ENCODE results near the gene TNN. TPM values are rescaled to one million over a fixed set of nuclear protein-coding genes. Genes with fewer than 3 reads are reported as not detected.

Gene TNN
- total and polyA plus RNA-seq, 10 of the 15 experiments (the other 5 are each of a cell fraction or from before 2014, with no cell fraction given), result 0.05 to 0.17 (median 0.11) TPM

DNA sequence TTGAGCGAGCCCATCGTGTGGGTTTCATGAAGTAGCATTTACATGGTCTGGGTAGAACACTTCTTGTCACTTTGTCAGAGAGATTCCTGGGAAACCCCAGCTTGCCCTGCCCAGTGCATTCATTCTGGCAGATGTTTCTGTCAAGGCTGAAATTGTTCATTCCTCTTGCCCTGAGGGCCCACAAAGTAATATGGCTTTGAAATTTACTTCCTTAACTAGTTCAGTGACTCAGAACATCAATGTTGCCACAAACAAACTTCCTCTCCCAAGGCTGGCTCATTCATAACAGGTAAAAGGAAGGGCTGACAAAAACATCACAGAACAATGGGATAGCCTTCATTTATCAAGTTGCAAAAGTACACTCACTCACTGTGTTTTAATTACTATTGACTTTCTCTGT, 129.9 kb downstream of the TNN start (continued):
- TF ChIP-seq, protein P1, sequence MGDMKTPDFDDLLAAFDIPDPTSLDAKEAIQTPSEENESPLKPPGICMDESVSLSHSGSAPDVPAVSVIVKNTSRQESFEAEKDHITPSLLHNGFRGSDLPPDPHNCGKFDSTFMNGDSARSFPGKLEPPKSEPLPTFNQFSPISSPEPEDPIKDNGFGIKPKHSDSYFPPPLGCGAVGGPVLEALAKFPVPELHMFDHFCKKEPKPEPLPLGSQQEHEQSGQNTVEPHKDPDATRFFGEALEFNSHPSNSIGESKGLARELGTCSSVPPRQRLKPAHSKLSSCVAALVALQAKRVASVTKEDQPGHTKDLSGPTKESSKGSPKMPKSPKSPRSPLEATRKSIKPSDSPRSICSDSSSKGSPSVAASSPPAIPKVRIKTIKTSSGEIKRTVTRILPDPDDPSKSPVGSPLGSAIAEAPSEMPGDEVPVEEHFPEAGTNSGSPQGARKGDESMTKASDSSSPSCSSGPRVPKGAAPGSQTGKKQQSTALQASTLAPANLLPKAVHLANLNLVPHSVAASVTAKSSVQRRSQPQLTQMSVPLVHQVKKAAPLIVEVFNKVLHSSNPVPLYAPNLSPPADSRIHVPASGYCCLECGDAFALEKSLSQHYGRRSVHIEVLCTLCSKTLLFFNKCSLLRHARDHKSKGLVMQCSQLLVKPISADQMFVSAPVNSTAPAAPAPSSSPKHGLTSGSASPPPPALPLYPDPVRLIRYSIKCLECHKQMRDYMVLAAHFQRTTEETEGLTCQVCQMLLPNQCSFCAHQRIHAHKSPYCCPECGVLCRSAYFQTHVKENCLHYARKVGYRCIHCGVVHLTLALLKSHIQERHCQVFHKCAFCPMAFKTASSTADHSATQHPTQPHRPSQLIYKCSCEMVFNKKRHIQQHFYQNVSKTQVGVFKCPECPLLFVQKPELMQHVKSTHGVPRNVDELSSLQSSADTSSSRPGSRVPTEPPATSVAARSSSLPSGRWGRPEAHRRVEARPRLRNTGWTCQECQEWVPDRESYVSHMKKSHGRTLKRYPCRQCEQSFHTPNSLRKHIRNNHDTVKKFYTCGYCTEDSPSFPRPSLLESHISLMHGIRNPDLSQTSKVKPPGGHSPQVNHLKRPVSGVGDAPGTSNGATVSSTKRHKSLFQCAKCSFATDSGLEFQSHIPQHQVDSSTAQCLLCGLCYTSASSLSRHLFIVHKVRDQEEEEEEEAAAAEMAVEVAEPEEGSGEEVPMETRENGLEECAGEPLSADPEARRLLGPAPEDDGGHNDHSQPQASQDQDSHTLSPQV (IDR thresholded peaks at IDR 0.05), result no peak
- no peak for TF ChIP-seq HDAC2 (IDR thresholded peaks at IDR 0.05)
- TF ChIP-seq, protein P2, sequence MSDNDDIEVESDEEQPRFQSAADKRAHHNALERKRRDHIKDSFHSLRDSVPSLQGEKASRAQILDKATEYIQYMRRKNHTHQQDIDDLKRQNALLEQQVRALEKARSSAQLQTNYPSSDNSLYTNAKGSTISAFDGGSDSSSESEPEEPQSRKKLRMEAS (IDR thresholded peaks at IDR 0.05; ENCODE audit: low read depth, low read length), result no peak
- TF ChIP-seq IKZF2 (IDR thresholded peaks at IDR 0.05), result peak in 1 of 2 experiments; percentile 44; a peak in 2 of 4 replicates
- TF ChIP-seq SMARCA5 (IDR thresholded peaks at IDR 0.05), result no peak
- TF ChIP-seq, protein P3, sequence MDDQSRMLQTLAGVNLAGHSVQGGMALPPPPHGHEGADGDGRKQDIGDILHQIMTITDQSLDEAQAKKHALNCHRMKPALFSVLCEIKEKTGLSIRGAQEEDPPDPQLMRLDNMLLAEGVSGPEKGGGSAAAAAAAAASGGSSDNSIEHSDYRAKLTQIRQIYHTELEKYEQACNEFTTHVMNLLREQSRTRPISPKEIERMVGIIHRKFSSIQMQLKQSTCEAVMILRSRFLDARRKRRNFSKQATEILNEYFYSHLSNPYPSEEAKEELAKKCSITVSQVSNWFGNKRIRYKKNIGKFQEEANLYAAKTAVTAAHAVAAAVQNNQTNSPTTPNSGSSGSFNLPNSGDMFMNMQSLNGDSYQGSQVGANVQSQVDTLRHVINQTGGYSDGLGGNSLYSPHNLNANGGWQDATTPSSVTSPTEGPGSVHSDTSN (IDR thresholded peaks at IDR 0.05; ENCODE audit: insufficient replicate concordance, low read depth, low read length), result no peak
- TF ChIP-seq JUNB (IDR thresholded peaks at IDR 0.05), result 0 out of 2 replicates have a peak, but pooled peaks have one; percentile 22
- no peak for TF ChIP-seq SMC3 (IDR thresholded peaks at IDR 0.05; ENCODE audit: borderline replicate concordance, low read length)
- no peak for TF ChIP-seq POLR2A (IDR thresholded peaks at IDR 0.05; ENCODE audit: low read depth, low read length)
- TF ChIP-seq, protein P4, sequence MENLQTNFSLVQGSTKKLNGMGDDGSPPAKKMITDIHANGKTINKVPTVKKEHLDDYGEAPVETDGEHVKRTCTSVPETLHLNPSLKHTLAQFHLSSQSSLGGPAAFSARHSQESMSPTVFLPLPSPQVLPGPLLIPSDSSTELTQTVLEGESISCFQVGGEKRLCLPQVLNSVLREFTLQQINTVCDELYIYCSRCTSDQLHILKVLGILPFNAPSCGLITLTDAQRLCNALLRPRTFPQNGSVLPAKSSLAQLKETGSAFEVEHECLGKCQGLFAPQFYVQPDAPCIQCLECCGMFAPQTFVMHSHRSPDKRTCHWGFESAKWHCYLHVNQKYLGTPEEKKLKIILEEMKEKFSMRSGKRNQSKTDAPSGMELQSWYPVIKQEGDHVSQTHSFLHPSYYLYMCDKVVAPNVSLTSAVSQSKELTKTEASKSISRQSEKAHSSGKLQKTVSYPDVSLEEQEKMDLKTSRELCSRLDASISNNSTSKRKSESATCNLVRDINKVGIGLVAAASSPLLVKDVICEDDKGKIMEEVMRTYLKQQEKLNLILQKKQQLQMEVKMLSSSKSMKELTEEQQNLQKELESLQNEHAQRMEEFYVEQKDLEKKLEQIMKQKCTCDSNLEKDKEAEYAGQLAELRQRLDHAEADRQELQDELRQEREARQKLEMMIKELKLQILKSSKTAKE (IDR thresholded peaks at IDR 0.05; ENCODE audit: low read depth, poor library complexity, severe bottlenecking), result no peak
- TF ChIP-seq MYB (IDR thresholded peaks at IDR 0.05; ENCODE audit: borderline replicate concordance, low read depth, low read length), result no peak
- TF ChIP-seq BHLHE40 (IDR thresholded peaks at IDR 0.05; ENCODE audit: borderline replicate concordance in 1 of 2, low read depth in 2 of 2, low read length in 1 of 2), result no peak

Small RNAs within 50 kb of the gene (small RNA-seq; reads per million reads assigned to genes)
- not detected for gene RF00019

Other genes starting within 250 kb of the TNN start
- gene CACYBP, start 67.9 kb upstream of the TNN start, total RNA-seq (2014; rRNA removed), result 219 and 337 TPM in 2 replicates
- 191 and 217 TPM in 2 replicates for gene CACYBP, start 67.9 kb upstream of the TNN start, total RNA-seq (2014; rRNA removed; fragmentation: Illumina TruSeq; extraction: Trizol)
- 140 and 142 TPM in 2 replicates for gene CACYBP, start 67.9 kb upstream of the TNN start, total RNA-seq (2021)
- 77.7 and 118 TPM in 2 replicates for gene CACYBP, start 67.9 kb upstream of the TNN start, polyA plus RNA-seq (2011; rRNA removed)
- gene CACYBP, start 67.9 kb upstream of the TNN start, polyA plus RNA-seq (2014; fragmentation: Illumina TruSeq; extraction: Trizol), result 120 and 220 TPM in 2 replicates
- 100 to 1,000 TPM; 189 to 199 TPM for gene CACYBP, start 67.9 kb upstream of the TNN start, polyA plus RNA-seq (2014; fragmentation: Nextera tagmentation; extraction: Ambion mirVana)
- gene CACYBP, start 67.9 kb upstream of the TNN start, polyA plus RNA-seq (2014; rRNA removed), result 354 and 488 TPM in 2 replicates
- 100 to 1,000 TPM; 431 to 439 TPM for gene CACYBP, start 67.9 kb upstream of the TNN start, polyA plus RNA-seq (2016; fragmentation: Nextera tagmentation; extraction: Ambion mirVana)
- gene MRPS14, start 44.4 kb upstream of the TNN start, total RNA-seq (2014; rRNA removed), result 35.7 and 37.9 TPM in 2 replicates
- 28.2 and 31.1 TPM in 2 replicates for gene MRPS14, start 44.4 kb upstream of the TNN start, total RNA-seq (2014; rRNA removed; fragmentation: Illumina TruSeq; extraction: Trizol)
- 37.0 and 40.6 TPM in 2 replicates for gene MRPS14, start 44.4 kb upstream of the TNN start, total RNA-seq (2021)
- 57.6 and 70.6 TPM in 2 replicates for gene MRPS14, start 44.4 kb upstream of the TNN start, polyA plus RNA-seq (2011; rRNA removed)
- gene MRPS14, start 44.4 kb upstream of the TNN start, polyA plus RNA-seq (2014; fragmentation: Illumina TruSeq; extraction: Trizol), result 39.8 and 40.5 TPM in 2 replicates
- gene MRPS14, start 44.4 kb upstream of the TNN start, polyA plus RNA-seq (2014; fragmentation: Nextera tagmentation; extraction: Ambion mirVana), result 100 to 1,000 TPM; 223 to 224 TPM
- 37.7 and 43.2 TPM in 2 replicates for gene MRPS14, start 44.4 kb upstream of the TNN start, polyA plus RNA-seq (2014; rRNA removed)
- 100 to 1,000 TPM; 112 to 122 TPM for gene MRPS14, start 44.4 kb upstream of the TNN start, polyA plus RNA-seq (2016; fragmentation: Nextera tagmentation; extraction: Ambion mirVana)
- 22.9 and 24.1 TPM in 2 replicates for gene KIAA0040, start 124.9 kb downstream of the TNN start, total RNA-seq (2014; rRNA removed)
- gene KIAA0040, start 124.9 kb downstream of the TNN start, total RNA-seq (2014; rRNA removed; fragmentation: Illumina TruSeq; extraction: Trizol), result 23.5 and 24.4 TPM in 2 replicates
- 29.0 and 29.2 TPM in 2 replicates for gene KIAA0040, start 124.9 kb downstream of the TNN start, total RNA-seq (2021)
- gene KIAA0040, start 124.9 kb downstream of the TNN start, polyA plus RNA-seq (2011; rRNA removed), result 39.9 and 47.7 TPM in 2 replicates
- gene KIAA0040, start 124.9 kb downstream of the TNN start, polyA plus RNA-seq (2014; fragmentation: Illumina TruSeq; extraction: Trizol), result 31.8 and 38.1 TPM in 2 replicates
- 1 to 10 TPM; 7.6 to 8.3 TPM for gene KIAA0040, start 124.9 kb downstream of the TNN start, polyA plus RNA-seq (2014; fragmentation: Nextera tagmentation; extraction: Ambion mirVana)
- gene KIAA0040, start 124.9 kb downstream of the TNN start, polyA plus RNA-seq (2014; rRNA removed), result 20.5 and 24.1 TPM in 2 replicates
- gene KIAA0040, start 124.9 kb downstream of the TNN start, polyA plus RNA-seq (2016; fragmentation: Nextera tagmentation; extraction: Ambion mirVana), result 10 to 100 TPM; 19.7 to 20.3 TPM

Measured in GM12878 (cell line).